ENCODE results near the gene CRYZL1. TPM values are rescaled to one million over a fixed set of nuclear protein-coding genes. Genes with fewer than 3 reads are reported as not detected.

CRYZL1 gene
- total RNA-seq, 1 experiment from 2014 or later: 13.5 TPM

- no peak for DNase-seq
- Histone ChIP-seq H3K18ac (ENCODE audit: insufficient read length, low read depth, low read length) (no peak overlapping the region), H3K4me2 (ENCODE audit: insufficient read depth, insufficient read length, low read length) (no peak overlapping the region), H4K91ac (ENCODE audit: insufficient read length, low read depth, low read length) (no peak overlapping the region), H3K23ac (ENCODE audit: insufficient read length, low read depth, low read length) (no peak overlapping the region), H3K9me3 (ENCODE audit: control insufficient read depth, low read depth, low read length) (no peaks in the 10 kb centered on the region), H4K20me1 (ENCODE audit: control insufficient read depth, insufficient read depth, insufficient read length) (no peaks in the 10 kb centered on the region), H2BK12ac (ENCODE audit: insufficient read length, low read depth, low read length) (no peak overlapping the region), H2BK20ac (ENCODE audit: low read depth, low read length, poor library complexity, severe bottlenecking) (no peak overlapping the region), H2BK15ac (ENCODE audit: low read depth, low read length) (no peak overlapping the region), H2BK120ac (ENCODE audit: low read depth, low read length, poor library complexity, severe bottlenecking) (no peak overlapping the region), H3T11ph (ENCODE audit: low read length) (no peak overlapping the region), H3K79me2 (ENCODE audit: insufficient read depth, low read length) (peaks cover 55% of the 10 kb centered on the region), H2AK5ac (ENCODE audit: insufficient read length, low read length) (no peak overlapping the region), H3K9ac (ENCODE audit: extremely low read depth, insufficient read length, low read length) (no peak overlapping the region), H4K8ac (replicated peaks; ENCODE audit: insufficient read length, low read depth, low read length) (no peak overlapping the region), H2AFZ (ENCODE audit: low read length) (no peak overlapping the region), H3K56ac (ENCODE audit: insufficient read length, low read depth, low read length) (no peak overlapping the region), H3K4ac (ENCODE audit: low read depth, low read length) (no peak overlapping the region), H3K14ac (ENCODE audit: insufficient read depth, low read length) (no peak overlapping the region; the same call in 1 of the 2 replicates), H3K79me1 (ENCODE audit: insufficient read depth, low read depth, low read length, poor library complexity, severe bottlenecking) (peaks cover 3% of the 10 kb centered on the region), H3K27me3 (ENCODE audit: insufficient read depth, low read length) (no peaks in the 10 kb centered on the region), H3K4me1 (ENCODE audit: insufficient read depth, low read length) (peaks cover 13% of the 10 kb centered on the region), H3K27ac (ENCODE audit: insufficient read length, low read depth, low read length) (no peak overlapping the region), H2BK5ac (ENCODE audit: insufficient read length, low read length) (no peak overlapping the region), H3K23me2 (ENCODE audit: insufficient read length, low read depth, low read length, poor library complexity, severe bottlenecking) (no peaks in the 10 kb centered on the region), H4K5ac (ENCODE audit: insufficient read length, low read depth, low read length) (no peak overlapping the region)
- no peaks in the 10 kb centered on the region for H3K27me3 Mint-ChIP-seq (ENCODE audit: low read depth)
- TF ChIP-seq CTCF (conservative IDR thresholded peaks at IDR 0.05): no peak
- peak overlapping the region in 2 of 3 experiments; percentile 10 to 34; a peak in 3 of 7 replicates for H3K27ac Mint-ChIP-seq
- H3K4me1 Mint-ChIP-seq: peaks cover 62 to 67% of the 10 kb centered on the region in 2 experiments
- peak overlapping the region in 1 of 2 experiments; percentile 61; a peak in 3 of 5 replicates for H3K4me3 Mint-ChIP-seq
- H3K9me3 Mint-ChIP-seq: no peaks in the 10 kb centered on the region
- peaks cover 1 to 24% (median 12%) of the 10 kb centered on the region in 3 experiments; a peak in 5 of 7 replicates for H3K36me3 Mint-ChIP-seq (ENCODE audit: insufficient read depth in 1 of 3, low read depth in 3 of 3)
- WGBS (ENCODE audit: extremely low coverage, insufficient read length, low lambda C conversion rate): no CpG with 5 or more reads among the region's 7 CpGs
These were observed 9.5 kb upstream of the CRYZL1 start for GRCh38 chr21:33650929-33651509.
